Esophagus (tissue), 2 donors: ENCODE measurements around the gene SYT8. TPM values are rescaled to one million over a fixed set of nuclear protein-coding genes. Genes with fewer than 3 reads are reported as not detected.

Source experiments
- H3K27ac ChIP-seq, 2 donors: one replicate each; pipeline ENCODE4 v1.5.1; 2013; ENCODE audit warnings: low read depth in 2 of 2, mild to moderate bottlenecking in 2 of 2, inconsistent platforms in 1 of 2, low read length in 1 of 2, moderate library complexity in 1 of 2
- H3K27me3 ChIP-seq, 2 donors: one replicate each; pipeline ENCODE4 v1.6.1; 2013; ENCODE audit warnings: low read length in 2 of 2, control low read depth in 1 of 2, mild to moderate bottlenecking in 1 of 2; ENCODE audit not compliant: insufficient read depth in 2 of 2, control insufficient read depth in 1 of 2
- H3K36me3 ChIP-seq, 2 donors: one replicate each; pipeline ENCODE4 v1.6.1; 2013; ENCODE audit warnings: low read length in 1 of 2; ENCODE audit not compliant: control insufficient read depth in 2 of 2, insufficient read depth in 2 of 2
- H3K4me1 ChIP-seq, 2 donors: one replicate each; pipeline ENCODE4 v1.6.1; 2013; ENCODE audit warnings: low read length in 1 of 2; ENCODE audit not compliant: control insufficient read depth in 2 of 2, insufficient read depth in 2 of 2
- H3K4me3 ChIP-seq, 2 donors: one replicate each; pipeline ENCODE4 v1.5.1; 2013; ENCODE audit warnings: low read length in 2 of 2, mild to moderate bottlenecking in 2 of 2, low read depth in 1 of 2, moderate library complexity in 1 of 2
- H3K9me3 ChIP-seq, 2 donors: one replicate each; pipeline ENCODE4 v1.6.1; 2013; ENCODE audit warnings: mild to moderate bottlenecking in 2 of 2, low read depth in 1 of 2, low read length in 1 of 2, moderate library complexity in 1 of 2; ENCODE audit not compliant: control insufficient read depth in 2 of 2, insufficient read depth in 1 of 2
- WGBS, 2 donors: extraction: QIAGEN DNeasy Blood & Tissue Kit; methylation state at CpG; one replicate each; pipeline ENCODE4 v1.1.7; 2013; 5-methylcytosine and 5-hydroxymethylcytosine counted together
- polyA plus RNA-seq, 2 donors: library from polyadenylated mRNA; stranded (reverse); fragments of 200-250 nt; gene quantifications; one replicate each; pipeline ENCODE4 v1.2.3, GENCODE V29; 2013
- donor health status: healthy with polysubstance abuse.
- donor health status: Bipolar disorder and iron deficiency.

SYT8 gene
- polyA plus RNA-seq, 2 donors = 38.9 to 360 TPM

DNA sequence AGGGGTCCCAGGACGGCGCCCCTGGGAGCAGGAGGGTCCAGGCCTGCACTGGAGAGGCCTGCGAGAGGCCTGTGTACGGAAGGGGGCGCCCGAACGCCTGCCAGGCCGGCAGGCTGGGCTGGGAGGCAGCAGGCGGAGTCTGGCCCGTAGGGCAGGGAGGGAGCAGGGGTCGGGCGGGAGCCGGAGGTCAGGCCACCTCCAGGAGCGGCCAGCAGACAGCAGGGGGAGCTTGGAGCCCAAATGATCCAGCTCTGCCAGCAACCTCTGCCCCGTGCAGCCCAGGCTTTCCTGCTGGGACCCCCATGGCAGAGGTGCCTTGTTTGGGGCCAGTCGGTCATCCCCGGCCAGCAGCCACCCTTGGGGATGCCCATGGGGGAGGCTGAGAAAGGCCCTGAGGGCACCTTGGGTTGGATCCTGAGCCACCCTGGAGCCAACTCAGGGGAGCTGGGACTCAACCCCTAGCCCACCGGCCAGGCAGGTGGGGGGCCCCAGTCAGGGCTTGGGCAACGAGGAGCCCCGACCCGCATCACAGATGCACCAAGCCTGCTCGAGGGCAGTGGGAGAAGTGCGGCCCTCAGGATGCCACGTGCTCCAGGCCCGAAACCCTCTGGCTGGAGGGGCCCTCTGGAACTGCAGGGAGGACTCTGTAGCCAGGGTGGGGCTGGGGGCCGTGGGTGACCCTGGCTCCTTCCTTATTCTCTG is 9.6 kb upstream of the SYT8 start:
- Histone ChIP-seq H3K4me3 (no peak overlapping the region), H3K9me3 (peaks cover 0 to 2% of the 10 kb centered on the region in 2 donors), H3K36me3 (no peaks in the 10 kb centered on the region), H3K4me1 (peaks cover 0 to 33% of the 10 kb centered on the region in 2 donors), H3K27ac (no peak overlapping the region), H3K27me3 (no peaks in the 10 kb centered on the region)
- WGBS, 2 donors = 55 to 58% methylated on average over 25 to 26 of the region's 26 CpGs

DNA sequence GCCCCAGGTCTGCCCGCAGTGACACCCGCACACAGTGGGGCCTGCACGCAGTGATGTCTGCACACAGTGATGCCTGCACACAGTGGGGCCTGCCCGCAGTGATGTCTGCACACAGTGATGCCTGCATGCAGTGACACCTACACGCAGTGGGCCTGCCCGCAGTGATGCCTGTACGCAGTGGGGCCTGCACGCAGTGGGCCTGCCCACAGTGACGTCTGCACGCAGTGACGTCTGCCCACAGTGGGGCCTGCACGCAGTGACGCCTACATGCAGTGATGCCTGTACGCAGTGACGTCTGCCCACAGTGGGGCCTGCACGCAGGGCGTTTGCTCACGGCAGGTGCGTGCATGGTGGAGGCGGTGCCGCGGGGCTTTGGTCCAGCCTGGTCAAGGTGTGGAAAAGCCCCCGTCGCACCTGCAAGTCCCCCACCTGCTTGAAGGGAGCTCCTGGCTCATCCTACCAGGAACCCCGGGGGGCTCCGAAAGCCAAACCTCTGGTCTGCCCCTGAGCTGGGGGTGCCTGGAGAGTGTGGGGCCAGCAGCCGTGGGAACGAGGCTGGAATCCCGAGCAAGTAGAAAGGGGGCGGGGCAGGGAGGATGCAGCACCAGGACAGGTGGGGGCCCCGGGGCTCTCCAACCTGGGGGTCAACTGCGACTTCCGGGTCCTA is 8.9 kb upstream of the SYT8 start:
- Histone ChIP-seq H3K27ac (no peak overlapping the region), H3K4me1 (peaks cover 0 to 38% of the 10 kb centered on the region in 2 donors), H3K36me3 (no peaks in the 10 kb centered on the region), H3K9me3 (peaks cover 0 to 2% of the 10 kb centered on the region in 2 donors), H3K27me3 (no peaks in the 10 kb centered on the region), H3K4me3 (no peak overlapping the region)
- WGBS, 2 donors = 88 to 90% methylated on average over 30 to 33 of the region's 33 CpGs

- peaks cover 5 to 45% of the 10 kb centered on the region in 2 donors for H3K4me1 ChIP-seq
- H3K27me3 ChIP-seq = no peaks in the 10 kb centered on the region
- 70 to 71% methylated on average over 14 to 15 of the region's 15 CpGs for WGBS, 2 donors
- no peaks in the 10 kb centered on the region for H3K36me3 ChIP-seq
- H3K9me3 ChIP-seq = peaks cover 0 to 2% of the 10 kb centered on the region in 2 donors
- H3K27ac ChIP-seq = peak overlapping the region in 1 of 2 donors; percentile 13
- no peak overlapping the region for H3K4me3 ChIP-seq
Observed at GRCh38 chr11:1826552-1827094, 8.2 kb upstream of the SYT8 start.

DNA sequence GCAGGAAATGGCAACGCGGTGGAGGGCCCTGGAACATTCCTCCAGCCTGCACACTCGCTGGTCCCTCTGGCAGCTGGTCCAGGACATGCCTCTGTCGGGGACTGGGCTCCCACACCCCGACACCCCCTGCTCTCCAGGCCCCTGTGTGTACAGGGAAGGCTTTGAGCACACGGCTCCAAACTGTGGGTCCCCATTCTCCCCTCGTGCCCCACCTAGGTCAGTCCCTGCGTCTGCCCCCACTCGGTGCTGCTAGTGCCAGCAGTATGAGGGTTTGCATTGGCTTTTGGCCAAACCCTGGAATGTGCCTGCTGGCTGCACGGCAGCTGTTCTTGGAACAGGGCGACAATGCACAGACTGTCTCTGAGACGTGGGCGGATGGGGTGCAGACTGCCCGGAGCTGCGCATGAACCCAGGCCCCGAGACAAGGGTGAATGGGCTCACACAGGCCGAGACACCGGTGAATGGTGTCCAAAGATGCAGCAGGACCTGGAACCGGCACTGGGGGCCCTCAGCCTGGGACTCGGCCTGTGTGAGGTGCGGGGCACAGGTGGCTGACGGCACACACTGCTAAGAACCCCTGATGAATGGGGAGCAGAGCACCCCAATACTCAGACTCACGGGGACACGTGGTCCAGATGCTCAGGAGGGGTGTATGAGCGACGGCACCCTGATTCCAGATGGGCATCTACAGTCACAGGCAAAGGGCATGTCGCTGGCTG is 7.5 kb upstream of the SYT8 start:
- Histone ChIP-seq H3K27ac (peak overlapping the region in 1 of 2 donors; percentile 13), H3K27me3 (no peaks in the 10 kb centered on the region), H3K9me3 (peaks cover 0 to 2% of the 10 kb centered on the region in 2 donors), H3K36me3 (no peaks in the 10 kb centered on the region), H3K4me1 (peaks cover 5 to 51% of the 10 kb centered on the region in 2 donors), H3K4me3 (no peak overlapping the region)
- 38 to 39% methylated on average over 27 of the region's 27 CpGs for WGBS, 2 donors

GRCh38 chr11:1827931-1828330 is 6.9 kb upstream of the SYT8 start:
- 82 to 84% methylated on average over 19 of the region's 19 CpGs for WGBS, 2 donors
- no peaks in the 10 kb centered on the region for H3K36me3 ChIP-seq
- no peak overlapping the region for H3K27ac ChIP-seq
- peaks cover 5 to 53% of the 10 kb centered on the region in 2 donors for H3K4me1 ChIP-seq
- no peak overlapping the region for H3K4me3 ChIP-seq
- H3K9me3 ChIP-seq = peaks cover 0 to 2% of the 10 kb centered on the region in 2 donors
- H3K27me3 ChIP-seq = no peaks in the 10 kb centered on the region

- 81 to 87% methylated on average over 12 of the region's 12 CpGs for WGBS, 2 donors
- Histone ChIP-seq H3K9me3 (peaks cover 0 to 2% of the 10 kb centered on the region in 2 donors), H3K4me1 (peaks cover 8 to 57% of the 10 kb centered on the region in 2 donors), H3K27ac (no peak overlapping the region), H3K36me3 (no peaks in the 10 kb centered on the region), H3K4me3 (no peak overlapping the region), H3K27me3 (no peaks in the 10 kb centered on the region)
Observed at GRCh38 chr11:1828542-1828941, 6.2 kb upstream of the SYT8 start.

- WGBS, 2 donors = 59 to 69% methylated on average over 11 of the region's 11 CpGs
- no peak overlapping the region for H3K4me3 ChIP-seq
- no peaks in the 10 kb centered on the region for H3K9me3 ChIP-seq
- no peak overlapping the region for H3K27ac ChIP-seq
- peaks cover 8 to 58% of the 10 kb centered on the region in 2 donors for H3K4me1 ChIP-seq
- no peaks in the 10 kb centered on the region for H3K36me3 ChIP-seq
- H3K27me3 ChIP-seq = no peaks in the 10 kb centered on the region
Observed at GRCh38 chr11:1829039-1829820, 5.6 kb upstream of the SYT8 start.

DNA sequence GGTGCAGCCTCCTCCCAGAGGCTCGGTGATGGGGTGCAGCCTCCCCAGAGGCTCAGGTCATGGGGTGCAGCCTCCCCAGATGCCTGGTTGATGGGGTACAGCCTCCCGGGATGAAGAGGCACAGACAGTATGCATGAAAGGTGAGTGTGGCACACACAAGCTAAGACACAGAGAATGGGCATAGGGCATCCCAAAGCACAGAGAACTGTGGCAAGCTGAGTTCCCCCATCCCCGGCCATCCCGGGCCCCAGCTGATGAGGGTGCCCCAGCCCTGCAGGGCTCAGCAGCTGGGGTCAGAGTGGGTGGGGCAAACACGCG is 4.8 kb upstream of the SYT8 start:
- WGBS, 2 donors = 39 to 48% methylated on average over 6 of the region's 6 CpGs
- Histone ChIP-seq H3K4me3 (no peak overlapping the region), H3K36me3 (no peaks in the 10 kb centered on the region), H3K4me1 (peaks cover 8 to 56% of the 10 kb centered on the region in 2 donors), H3K9me3 (no peaks in the 10 kb centered on the region), H3K27ac (peak overlapping the region in 1 of 2 donors; percentile 67), H3K27me3 (no peaks in the 10 kb centered on the region)
